Measurements from ENCODE around the gene FOXP1. TPM values are rescaled to one million over a fixed set of nuclear protein-coding genes. Genes with fewer than 3 reads are reported as not detected.
A peak's percentile ranks its signal among the peaks of the same experiment; 100 is the strongest.
"Not testable (repeated sequence)": the region's sequence is repeated elsewhere in the genome, so short reads cannot be mapped to it uniquely, and the experiment has no call there.

FOXP1 gene
- polyA plus RNA-seq, 4 donors = 16.0 to 45.3 (median 39.0) TPM

DNA sequence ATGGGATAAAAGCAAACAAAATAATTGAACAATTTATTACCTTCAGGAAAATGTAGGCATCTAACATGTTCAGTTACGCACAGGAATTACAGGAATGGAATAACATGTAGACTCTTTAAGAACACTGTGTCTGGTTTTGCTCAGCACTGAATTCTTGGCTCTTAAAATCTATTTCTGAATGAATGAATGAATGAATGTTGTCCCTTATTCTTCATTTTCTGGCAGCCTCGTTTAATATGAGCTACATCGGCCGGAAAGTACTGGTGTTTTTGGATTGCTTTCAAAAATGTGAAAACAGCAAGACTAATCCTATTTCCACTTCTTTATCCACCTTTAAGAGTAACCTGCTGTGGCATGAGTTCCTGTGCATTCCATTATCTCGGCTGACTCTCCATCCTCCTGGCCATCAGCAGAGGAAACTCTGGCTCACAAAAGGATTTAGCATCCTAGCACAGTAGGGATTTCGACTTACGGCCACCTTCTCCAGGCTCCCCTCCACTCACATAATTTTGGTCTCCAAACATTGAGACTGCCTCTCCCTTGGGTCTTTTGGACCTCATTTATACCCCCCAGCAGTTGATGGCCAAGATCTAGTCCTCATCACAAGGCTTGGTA lies 145.3 kb downstream of the FOXP1 start:
- DNase-seq (ENCODE audit: low read depth in 4 of 4, low spot score in 3 of 4) = no peak

DNA sequence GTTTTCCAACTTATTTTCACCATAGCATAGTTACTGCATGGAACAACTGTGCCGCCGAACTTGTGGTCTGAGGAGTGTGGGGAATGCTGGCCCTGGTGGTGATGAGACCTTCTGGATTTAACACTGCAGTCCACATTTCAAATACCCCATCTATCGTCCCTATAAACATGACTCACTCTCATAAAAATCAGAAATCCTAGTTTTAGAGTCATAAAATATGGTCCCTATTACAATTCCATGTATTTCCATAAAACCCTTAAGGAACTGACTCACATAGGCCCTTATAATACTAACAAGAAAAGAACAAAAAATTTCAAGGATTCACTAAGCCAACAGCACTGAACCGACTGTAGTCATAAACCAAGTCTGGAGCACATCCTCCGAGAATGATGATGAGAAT lies 147.2 kb downstream of the FOXP1 start:
- no peak for DNase-seq (ENCODE audit: low read depth in 4 of 4, low spot score in 3 of 4)

GRCh38 chr3:71435836-71436235 lies 147.7 kb downstream of the FOXP1 start:
- not testable (repeated sequence) for DNase-seq (ENCODE audit: low read depth in 4 of 4, low spot score in 3 of 4)

GRCh38 chr3:71433631-71434030 lies 149.9 kb downstream of the FOXP1 start:
- DNase-seq (ENCODE audit: low read depth in 4 of 4, low spot score in 3 of 4) = no peak

DNA sequence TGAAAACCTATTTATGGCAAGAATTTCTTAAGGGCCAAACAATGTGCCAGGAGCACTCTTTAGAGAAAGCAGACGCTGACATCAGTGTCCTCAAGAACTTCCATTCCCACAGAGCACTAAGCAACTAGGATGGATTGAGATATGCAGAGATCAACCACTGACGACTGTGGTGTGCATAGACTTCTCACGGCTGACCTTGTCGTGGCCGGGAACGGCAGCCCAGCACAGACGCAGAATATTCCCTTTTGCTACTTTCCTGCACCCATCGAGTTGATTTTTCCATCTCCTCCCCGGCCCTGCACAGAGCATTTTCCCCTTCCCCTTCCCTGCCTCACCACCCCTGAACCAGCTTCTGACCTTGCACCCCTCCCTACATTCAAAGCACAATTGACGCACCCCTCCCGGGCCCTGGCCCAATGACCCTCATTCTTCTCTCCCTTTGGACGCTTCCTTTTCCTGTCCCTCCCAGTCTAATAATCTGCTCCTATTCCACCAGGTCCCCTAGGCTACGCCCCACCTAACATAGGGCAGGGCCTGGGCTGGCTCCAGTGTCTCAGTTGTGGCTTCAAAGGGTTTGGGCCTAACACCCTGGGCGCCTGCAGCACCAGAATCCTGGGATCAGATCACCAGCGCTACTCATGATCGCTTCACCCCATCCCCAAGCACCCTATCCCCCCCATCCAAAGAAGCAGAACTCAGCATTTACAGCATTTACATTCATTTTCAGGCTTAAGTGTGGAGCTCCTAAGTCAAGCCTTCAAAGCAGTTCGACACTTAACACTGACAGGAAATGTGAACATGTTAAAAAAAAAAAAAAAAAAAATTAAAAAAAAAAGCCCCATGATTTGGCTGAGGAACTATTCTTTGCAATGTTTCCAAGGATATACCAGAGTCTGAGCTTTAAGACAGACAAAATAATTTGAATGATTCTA lies 151.2 kb downstream of the FOXP1 start:
- no peak for DNase-seq (ENCODE audit: low read depth in 4 of 4, low spot score in 3 of 4)

DNA sequence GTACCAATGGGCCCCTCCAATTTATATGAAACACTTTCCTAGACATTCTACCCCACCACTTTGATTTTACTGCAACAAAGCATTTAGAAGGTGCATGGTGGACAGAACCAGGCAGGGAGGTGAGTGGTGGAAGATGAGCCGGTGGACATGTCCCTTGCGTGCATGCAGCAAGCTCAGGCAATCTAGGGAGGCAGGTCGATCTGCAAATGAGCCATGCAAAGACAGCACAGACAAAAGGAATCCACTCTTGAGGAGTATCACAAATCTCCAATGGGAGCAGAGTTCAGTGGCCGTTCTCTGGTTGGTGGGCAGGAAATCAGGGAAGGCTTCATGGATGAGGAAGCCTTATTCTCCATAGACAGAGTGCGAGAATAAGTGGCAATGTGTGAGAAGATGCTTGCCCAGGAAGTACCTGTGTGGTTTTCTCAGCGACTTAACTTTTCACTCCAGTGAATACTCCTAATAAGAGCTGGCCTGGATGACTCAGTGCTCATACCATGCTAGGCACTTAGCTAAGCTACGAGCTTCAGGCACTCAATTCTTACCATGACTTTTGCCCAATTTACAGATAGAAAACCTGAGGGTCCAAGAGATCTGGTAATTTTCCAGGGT lies 152.5 kb downstream of the FOXP1 start:
- DNase-seq (ENCODE audit: low read depth in 4 of 4, low spot score in 3 of 4) = no peak

GRCh38 chr3:71429597-71429988 lies 153.9 kb downstream of the FOXP1 start:
- DNase-seq (ENCODE audit: low read depth in 4 of 4, low spot score in 3 of 4) = no peak

GRCh38 chr3:71428841-71429596 lies 154.5 kb downstream of the FOXP1 start:
- peak in 1 of 4 donors; percentile 16 for DNase-seq (ENCODE audit: low read depth in 4 of 4, low spot score in 3 of 4)

DNA sequence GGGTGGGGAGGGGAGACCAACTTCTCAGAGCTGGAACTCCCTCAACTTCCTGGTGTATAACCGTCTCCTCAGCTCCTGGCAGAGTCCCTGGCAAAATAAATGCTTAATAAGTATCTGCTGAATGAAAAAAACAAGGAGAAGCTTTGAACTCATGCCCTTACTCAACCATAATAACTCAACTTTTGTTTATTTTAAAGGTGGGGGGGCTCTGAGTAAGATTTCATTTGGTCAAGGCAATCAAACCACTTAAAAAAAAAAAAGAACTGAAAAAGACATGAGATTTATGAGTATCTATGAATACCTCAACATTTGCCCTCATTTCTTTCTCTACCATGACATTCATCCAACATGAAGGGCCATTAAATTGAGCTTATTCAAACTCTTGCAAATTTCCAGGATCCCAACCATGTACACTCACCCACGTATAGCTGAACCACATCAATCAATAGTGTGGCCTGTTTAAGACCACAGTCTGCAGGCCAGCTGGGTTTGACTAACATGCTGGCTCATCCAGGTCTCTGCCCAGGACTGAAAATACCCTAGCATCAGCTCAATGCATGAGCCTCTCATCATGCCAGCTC lies 157.9 kb downstream of the FOXP1 start:
- no peak for DNase-seq (ENCODE audit: low read depth in 4 of 4, low spot score in 3 of 4)

DNA sequence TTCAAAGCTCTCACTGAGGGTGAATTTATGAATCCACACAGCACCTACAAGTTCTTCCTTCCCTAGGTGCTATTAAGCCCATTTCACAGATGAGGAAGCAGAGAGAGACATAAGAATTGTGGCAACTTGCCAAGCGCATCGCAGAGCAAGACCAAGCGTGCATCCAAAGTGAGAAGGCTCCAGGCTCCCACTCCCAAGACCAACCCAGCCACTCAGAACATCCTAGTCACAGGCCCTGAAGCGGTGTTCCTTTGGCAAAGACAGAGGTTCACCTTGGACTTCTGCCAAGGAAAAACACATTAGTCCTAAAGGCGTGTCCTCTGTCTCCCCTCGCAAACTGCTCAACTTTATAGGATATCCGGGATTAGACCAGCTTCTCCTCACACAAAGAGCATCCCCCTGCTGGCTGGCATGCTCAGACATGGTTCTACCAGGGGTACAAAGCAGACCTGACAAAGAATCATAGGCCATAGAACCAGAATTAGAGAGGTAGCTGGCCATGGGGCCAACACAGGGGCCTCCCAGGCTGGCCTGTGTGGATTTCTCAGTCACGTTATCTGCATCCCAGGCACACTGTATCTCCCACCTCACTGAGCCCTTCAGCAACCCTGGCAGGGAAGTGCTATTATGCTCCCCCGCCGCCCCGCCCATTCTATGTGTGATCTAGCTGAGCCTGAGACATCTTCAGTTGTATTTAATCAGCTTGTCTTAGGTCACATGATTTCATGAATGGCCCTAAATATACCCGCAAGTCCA lies 160.2 kb downstream of the FOXP1 start:
- DNase-seq (ENCODE audit: low read depth in 4 of 4, low spot score in 3 of 4) = no peak

DNA sequence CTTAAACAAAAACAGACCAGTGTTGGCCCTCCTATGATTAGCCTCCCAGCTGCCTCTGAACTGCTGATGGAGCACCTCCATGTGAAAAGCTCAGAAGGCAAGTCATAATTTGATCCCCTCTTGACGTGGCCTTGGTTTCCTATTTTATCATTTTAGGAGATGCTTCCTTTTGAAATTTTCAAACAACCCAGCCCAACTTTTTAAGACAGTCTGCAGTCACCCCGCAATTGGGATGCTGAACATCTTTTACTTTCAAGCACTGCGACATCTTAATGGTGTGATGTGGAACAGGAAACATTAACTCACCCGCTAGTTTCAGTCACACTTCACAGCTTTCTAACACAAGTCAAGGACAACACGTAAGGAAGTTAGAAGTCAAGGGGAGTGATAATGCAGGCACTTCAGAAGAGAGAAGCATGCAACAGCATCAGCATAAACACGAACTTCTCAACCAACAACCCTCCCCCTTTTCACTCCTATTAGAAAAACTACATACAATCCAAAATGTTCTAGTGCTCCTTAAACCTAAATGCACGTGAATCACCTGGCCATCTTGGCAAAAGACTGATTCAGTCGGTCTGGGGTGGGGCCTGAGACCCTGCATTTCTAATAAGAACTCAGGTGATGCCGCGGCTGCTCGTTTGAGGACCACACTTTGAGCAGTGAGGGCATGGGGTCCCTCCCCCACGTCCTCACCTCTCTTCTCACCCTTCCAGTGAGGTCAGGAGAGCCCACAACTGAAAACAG lies 161.5 kb downstream of the FOXP1 start:
- no peak for DNase-seq (ENCODE audit: low read depth in 4 of 4, low spot score in 3 of 4)

GRCh38 chr3:71421475-71421819 lies 162.1 kb downstream of the FOXP1 start:
- DNase-seq (ENCODE audit: low read depth in 4 of 4, low spot score in 3 of 4) = no peak

DNA sequence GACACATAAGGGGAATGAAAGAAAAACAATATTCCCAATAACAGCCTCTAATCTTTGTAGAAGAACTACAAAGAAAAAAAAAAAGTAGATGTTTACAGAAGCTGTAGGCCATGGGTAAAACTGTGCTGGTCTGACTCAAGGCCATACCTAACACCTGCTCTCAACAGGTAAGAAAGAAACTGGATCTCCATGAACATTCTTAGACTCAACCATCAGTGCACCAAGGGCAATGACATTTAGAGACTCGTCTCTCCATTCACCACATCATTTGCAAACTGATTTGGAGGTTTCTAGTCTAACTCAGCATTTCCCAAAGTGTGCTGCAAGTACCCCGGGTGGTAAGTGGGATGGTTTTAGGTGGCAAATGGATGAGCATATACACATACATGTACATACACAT lies 164.2 kb downstream of the FOXP1 start:
- no peak for DNase-seq (ENCODE audit: low read depth in 4 of 4, low spot score in 3 of 4)

DNA sequence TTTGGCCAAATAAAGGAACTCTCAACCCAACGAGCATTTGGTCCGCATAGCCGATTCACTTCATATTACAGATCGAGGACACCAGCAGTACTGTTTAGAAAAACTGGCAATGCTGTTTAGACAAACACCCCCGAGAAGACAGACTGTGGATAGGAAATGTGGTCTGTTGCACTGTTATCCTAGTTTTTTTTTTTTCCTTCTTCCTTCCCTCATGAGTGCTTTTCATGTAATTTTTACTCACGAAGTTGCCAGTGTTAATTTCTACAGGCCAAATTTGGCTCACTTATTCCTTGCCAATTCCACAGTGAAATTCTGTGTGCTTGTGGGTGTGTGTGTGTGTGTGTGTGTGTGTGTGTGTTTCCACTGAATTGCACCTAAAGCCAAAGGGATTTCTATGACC lies 165.7 kb downstream of the FOXP1 start:
- DNase-seq (ENCODE audit: low read depth in 4 of 4, low spot score in 3 of 4) = no peak

GRCh38 chr3:71416876-71417275 lies 166.7 kb downstream of the FOXP1 start:
- no peak for DNase-seq (ENCODE audit: low read depth in 4 of 4, low spot score in 3 of 4)

- DNase-seq (ENCODE audit: low read depth in 4 of 4, low spot score in 3 of 4) = no peak
Measured at GRCh38 chr3:71415681-71416122, 167.8 kb downstream of the FOXP1 start.

DNA sequence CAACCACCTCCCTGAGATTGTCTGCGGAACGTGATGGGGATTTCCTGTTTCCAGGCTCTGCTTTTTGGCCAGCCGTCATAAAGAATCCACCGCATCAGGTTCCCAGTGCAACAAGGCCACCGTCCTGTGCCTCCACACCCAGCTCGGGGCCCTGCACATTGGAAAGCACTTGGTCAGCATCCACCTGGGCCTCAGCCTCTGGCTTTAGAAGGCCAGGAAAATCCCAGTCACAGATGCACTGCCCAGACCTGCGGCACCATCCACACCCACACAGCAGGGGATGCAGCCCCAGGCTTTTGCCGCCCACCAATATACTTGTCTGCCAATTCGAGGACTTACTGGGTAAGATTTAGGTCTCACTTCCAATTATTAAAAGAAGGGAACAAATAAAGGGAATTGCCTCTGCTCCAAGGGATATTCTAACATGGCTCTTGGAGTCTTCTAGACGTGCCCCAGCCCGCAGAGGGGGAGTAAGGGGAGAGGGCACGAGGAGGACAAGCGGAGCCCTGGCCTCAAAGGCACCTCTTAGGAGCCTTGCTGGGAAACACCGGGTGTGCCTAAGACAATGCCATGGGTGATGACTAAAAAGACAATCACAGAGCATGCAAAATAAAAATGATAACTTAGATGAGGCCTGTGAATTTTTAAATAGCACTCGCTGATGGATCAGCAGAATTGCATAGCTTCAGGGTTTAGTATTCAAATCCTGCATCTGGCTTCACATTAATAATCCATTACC lies 169.2 kb downstream of the FOXP1 start:
- no peak for DNase-seq (ENCODE audit: low read depth in 4 of 4, low spot score in 3 of 4)

- no peak for DNase-seq (ENCODE audit: low read depth in 4 of 4, low spot score in 3 of 4)
Measured at GRCh38 chr3:71413572-71413971, 170.0 kb downstream of the FOXP1 start.

GRCh38 chr3:71409352-71409751 lies 174.2 kb downstream of the FOXP1 start:
- no peak for DNase-seq (ENCODE audit: low read depth in 4 of 4, low spot score in 3 of 4)

Data from left renal pelvis (tissue), 4 donors.